GM18505 (cell line): ENCODE results near the gene HAP1.

Source experiments
- ATAC-seq: cut with Tn5 transposase; IDR thresholded peaks from one replicate; pipeline ENCODE4 v1.9.1; 2021; ENCODE audit not compliant: unreplicated experiment
- POLR2A ChIP-seq: IDR thresholded peaks from 4 replicates; pipeline ENCODE4 v1.6.1; 2011; ENCODE audit warnings: borderline replicate concordance; ENCODE audit not compliant: insufficient read depth, insufficient read length; ENCODE audit errors: extremely low read depth

Gene HAP1

GRCh38 chr17:41731836-41732235, 2.6 kb downstream of the HAP1 start:
- TF ChIP-seq POLR2A = no peak
- no peak for ATAC-seq

GRCh38 chr17:41730479-41730878, 4.0 kb downstream of the HAP1 start:
- TF ChIP-seq POLR2A = no peak
- ATAC-seq = no peak

GRCh38 chr17:41728056-41728455, 6.4 kb downstream of the HAP1 start:
- ATAC-seq = no peak
- no peak for TF ChIP-seq POLR2A

GRCh38 chr17:41725134-41725533, 9.3 kb downstream of the HAP1 start:
- TF ChIP-seq POLR2A = no peak
- ATAC-seq = no peak

GRCh38 chr17:41724476-41725050, 9.9 kb downstream of the HAP1 start:
- TF ChIP-seq POLR2A = no peak
- no peak for ATAC-seq

GRCh38 chr17:41723801-41724475, 10.5 kb downstream of the HAP1 start:
- ATAC-seq = no peak
- TF ChIP-seq POLR2A = no peak

- TF ChIP-seq POLR2A = no peak
- ATAC-seq = no peak
Measured at GRCh38 chr17:41722231-41722630, 12.2 kb downstream of the HAP1 start.

GRCh38 chr17:41718287-41718645, 16.2 kb downstream of the HAP1 start:
- no peak for ATAC-seq
- TF ChIP-seq POLR2A = no peak

GRCh38 chr17:41717408-41718286, 16.8 kb downstream of the HAP1 start:
- ATAC-seq = no peak

GRCh38 chr17:41711669-41712400, 22.6 kb downstream of the HAP1 start, which contains the start of gene GAST:
TSS of gene GAST (plus strand) at chr17:41712331. CDS start at chr17:41715437, 3,106 bp downstream.
- TF ChIP-seq POLR2A = no peak
- no peak for ATAC-seq

More at GRCh38 chr17:41717408-41718286, 16.8 kb downstream of the HAP1 start:
- TF ChIP-seq POLR2A = no peak

GRCh38 chr17:41710472-41711090, 23.9 kb downstream of the HAP1 start:
- TF ChIP-seq POLR2A = no peak
- ATAC-seq = no peak

GRCh38 chr17:41707803-41708669, 26.4 kb downstream of the HAP1 start:
- no peak for TF ChIP-seq POLR2A
- ATAC-seq = no peak

GRCh38 chr17:41705271-41705991, 29.0 kb downstream of the HAP1 start:
- no peak for ATAC-seq
- no peak for TF ChIP-seq POLR2A
